ENCODE results near the gene CFAP43. TPM values are rescaled to one million over a fixed set of nuclear protein-coding genes. Genes with fewer than 3 reads are reported as not detected.
"Not testable (repeated sequence)": the region's sequence is repeated elsewhere in the genome, so short reads cannot be mapped to it uniquely, and the experiment has no call there.

Gene CFAP43
- total RNA-seq, 1 donor from 2014 or later: not detected

- ATAC-seq (no peak), DNase-seq (no peak)
- intact Hi-C loops (cut with micrococcal nuclease): loop anchor here (10.0 kb wide), 1 partner anchor 110 kb away; the partner anchor contains the start of gene SFR1
These were observed 2.8 kb upstream of the CFAP43 start for GRCh38 chr10:104234934-104235333.

GRCh38 chr10:104233817-104234216 is 1.7 kb upstream of the CFAP43 start:
- no peak for ATAC-seq
- intact Hi-C loops (cut with micrococcal nuclease): loop anchor here (10.0 kb wide), 1 partner anchor 109 kb away; the partner anchor contains the start of gene SFR1

GRCh38 chr10:104232613-104233102 is 494 bp upstream of the CFAP43 start:
- ATAC-seq: peak; percentile 34
- no peak for DNase-seq
- intact Hi-C loops (cut with micrococcal nuclease): loop anchor here (10.0 kb wide), 1 partner anchor 108 kb away; the partner anchor contains the start of gene SFR1

More at GRCh38 chr10:104233817-104234216, 1.7 kb upstream of the CFAP43 start:
- DNase-seq: no peak

- DNase-seq (no peak), ATAC-seq (no peak)
- intact Hi-C loops (cut with micrococcal nuclease): loop anchor here (10.0 kb wide), 1 partner anchor 106 kb away; the partner anchor contains the start of gene SFR1
These were observed 1.7 kb downstream of the CFAP43 start for GRCh38 chr10:104230490-104230889.

- DNase-seq (no peak), ATAC-seq (no peak)
- intact Hi-C loops (cut with micrococcal nuclease): no loop called here
These were observed 8.9 kb downstream of the CFAP43 start for GRCh38 chr10:104223304-104223703.

- intact Hi-C loops (cut with micrococcal nuclease): no loop called here
- ATAC-seq (no peak), DNase-seq (no peak)
These were observed 11.6 kb downstream of the CFAP43 start for GRCh38 chr10:104220522-104220921.

GRCh38 chr10:104218751-104219150 is 13.4 kb downstream of the CFAP43 start:
- ATAC-seq (no peak), DNase-seq (no peak)
- intact Hi-C loops (cut with micrococcal nuclease): no loop called here

GRCh38 chr10:104216631-104217030 is 15.5 kb downstream of the CFAP43 start:
- DNase-seq: no peak
- ATAC-seq: no peak
- intact Hi-C loops (cut with micrococcal nuclease): no loop called here

GRCh38 chr10:104209575-104210198 is 22.5 kb downstream of the CFAP43 start:
- intact Hi-C loops (cut with micrococcal nuclease): loop anchor here (5.0 kb wide), 1 partner anchor 322 kb away; no protein-coding TSS in a partner anchor
- DNase-seq: no peak

GRCh38 chr10:104208730-104209129 is 23.4 kb downstream of the CFAP43 start:
- DNase-seq (no peak), ATAC-seq (no peak)
- intact Hi-C loops (cut with micrococcal nuclease): no loop called here

More at GRCh38 chr10:104209575-104210198, 22.5 kb downstream of the CFAP43 start:
- ATAC-seq: peak; percentile 63

- intact Hi-C loops (cut with micrococcal nuclease): no loop called here
- no peak for ATAC-seq
These were observed 29.9 kb downstream of the CFAP43 start for GRCh38 chr10:104202231-104202630.

GRCh38 chr10:104201636-104202035 is 30.5 kb downstream of the CFAP43 start:
- intact Hi-C loops (cut with micrococcal nuclease): no loop called here
- no peak for ATAC-seq

More at GRCh38 chr10:104202231-104202630, 29.9 kb downstream of the CFAP43 start:
- no peak for DNase-seq

GRCh38 chr10:104199567-104199966 is 32.6 kb downstream of the CFAP43 start:
- no peak for DNase-seq
- no peak for ATAC-seq
- intact Hi-C loops (cut with micrococcal nuclease): no loop called here

More at GRCh38 chr10:104201636-104202035, 30.5 kb downstream of the CFAP43 start:
- no peak for DNase-seq

- ATAC-seq: no peak
- no peak for DNase-seq
- intact Hi-C loops (cut with micrococcal nuclease): no loop called here
These were observed 34.8 kb downstream of the CFAP43 start for GRCh38 chr10:104197364-104197763.

GRCh38 chr10:104195706-104196105 is 36.5 kb downstream of the CFAP43 start:
- intact Hi-C loops (cut with micrococcal nuclease): no loop called here
- ATAC-seq: no peak

GRCh38 chr10:104193787-104194186 is 38.4 kb downstream of the CFAP43 start:
- ATAC-seq: no peak
- intact Hi-C loops (cut with micrococcal nuclease): no loop called here
- no peak for DNase-seq

More at GRCh38 chr10:104195706-104196105, 36.5 kb downstream of the CFAP43 start:
- DNase-seq: no peak

GRCh38 chr10:104190695-104191094 is 41.5 kb downstream of the CFAP43 start:
- intact Hi-C loops (cut with micrococcal nuclease): no loop called here
- no peak for DNase-seq
- ATAC-seq: no peak

- DNase-seq: no peak
- intact Hi-C loops (cut with micrococcal nuclease): no loop called here
- ATAC-seq: no peak
These were observed 48.5 kb downstream of the CFAP43 start for GRCh38 chr10:104183682-104184081.

- intact Hi-C loops (cut with micrococcal nuclease); ATAC-seq: not testable (repeated sequence)
These were observed 58.0 kb downstream of the CFAP43 start for GRCh38 chr10:104174136-104174535.

GRCh38 chr10:104170610-104171254 is 61.4 kb downstream of the CFAP43 start:
- DNase-seq: no peak
- intact Hi-C loops (cut with micrococcal nuclease): no loop called here
- no peak for ATAC-seq

More at GRCh38 chr10:104174136-104174535, 58.0 kb downstream of the CFAP43 start:
- DNase-seq: not testable (repeated sequence)
